Dedifferentiated amniotic fluid mesenchymal stem cell (primary cell): ENCODE results near the gene TKT.
A peak's percentile ranks its signal among the peaks of the same experiment; 100 is the strongest.
"Not testable (repeated sequence)": the region's sequence is repeated elsewhere in the genome, so short reads cannot be mapped to it uniquely, and the experiment has no call there.

Experiments
- DNase-seq: peaks from one replicate; pipeline ENCODE4 v3.0.0-alpha.2; 2016; ENCODE audit errors: extremely low spot score

Gene TKT

GRCh38 chr3:53255775-53256703 is at the start of gene TKT:
TSS of gene TKT (minus strand) at chr3:53256022. CDS start at chr3:53255942, 80 bp downstream.
- DNase-seq = peak; percentile 74

- DNase-seq = no peak
Observed at GRCh38 chr3:53303957-53304356, 48.1 kb upstream of the TKT start.

- DNase-seq = no peak
Observed at GRCh38 chr3:53303549-53303948, 47.7 kb upstream of the TKT start.

GRCh38 chr3:53300826-53301225 is 45.0 kb upstream of the TKT start:
- DNase-seq = no peak

- peak; percentile 86 for DNase-seq
Observed at GRCh38 chr3:53299611-53300023, 43.8 kb upstream of the TKT start.

GRCh38 chr3:53295410-53295809 is 39.6 kb upstream of the TKT start:
- DNase-seq = no peak

- DNase-seq = no peak
Observed at GRCh38 chr3:53293867-53294266, 38.0 kb upstream of the TKT start.

- no peak for DNase-seq
Observed at GRCh38 chr3:53288214-53288613, 32.4 kb upstream of the TKT start.

GRCh38 chr3:53287131-53287629 is 31.4 kb upstream of the TKT start:
- DNase-seq = peak; percentile 69

- DNase-seq = no peak
Observed at GRCh38 chr3:53286727-53287126, 30.9 kb upstream of the TKT start.

- DNase-seq = no peak
Observed at GRCh38 chr3:53282581-53282980, 26.8 kb upstream of the TKT start.

GRCh38 chr3:53278667-53279066 is 22.8 kb upstream of the TKT start:
- no peak for DNase-seq

- no peak for DNase-seq
Observed at GRCh38 chr3:53274938-53275605, 19.2 kb upstream of the TKT start.

- DNase-seq = no peak
Observed at GRCh38 chr3:53273146-53273670, 17.4 kb upstream of the TKT start.

- DNase-seq = peak; percentile 99
Observed at GRCh38 chr3:53269888-53270880, 14.4 kb upstream of the TKT start.

GRCh38 chr3:53269193-53269592 is 13.4 kb upstream of the TKT start:
- not testable (repeated sequence) for DNase-seq

GRCh38 chr3:53267766-53268165 is 11.9 kb upstream of the TKT start:
- DNase-seq = no peak

GRCh38 chr3:53264718-53265117 is 8.9 kb upstream of the TKT start:
- no peak for DNase-seq

GRCh38 chr3:53263907-53264306 is 8.1 kb upstream of the TKT start:
- DNase-seq = no peak

- DNase-seq = no peak
Observed at GRCh38 chr3:53261712-53262111, 5.9 kb upstream of the TKT start.

- no peak for DNase-seq
Observed at GRCh38 chr3:53260286-53260785, 4.5 kb upstream of the TKT start.
